Mammary epithelial cell (primary cell): ENCODE measurements around the gene OGA.

ENCODE experiments used
- EZH2 ChIP-seq: IDR thresholded peaks from 2 replicates; pipeline ENCODE4 v1.6.1; 2012; ENCODE audit warnings: low read length, inconsistent platforms, borderline replicate concordance
- TF ChIP-seq, protein P1 (sequence below), 2 donors: IDR thresholded peaks in 1 of 2; conservative IDR thresholded peaks in 1 of 2; 2 replicates each; pipeline ENCODE4 v1.5.1; 2011 to 2012; ENCODE audit warnings: inconsistent platforms in 2 of 2, low read length in 2 of 2, mild to moderate bottlenecking in 2 of 2, control low read depth in 1 of 2, low read depth in 1 of 2; ENCODE audit not compliant: insufficient read depth in 1 of 2; ENCODE audit errors: extremely low read depth in 1 of 2

DNA sequence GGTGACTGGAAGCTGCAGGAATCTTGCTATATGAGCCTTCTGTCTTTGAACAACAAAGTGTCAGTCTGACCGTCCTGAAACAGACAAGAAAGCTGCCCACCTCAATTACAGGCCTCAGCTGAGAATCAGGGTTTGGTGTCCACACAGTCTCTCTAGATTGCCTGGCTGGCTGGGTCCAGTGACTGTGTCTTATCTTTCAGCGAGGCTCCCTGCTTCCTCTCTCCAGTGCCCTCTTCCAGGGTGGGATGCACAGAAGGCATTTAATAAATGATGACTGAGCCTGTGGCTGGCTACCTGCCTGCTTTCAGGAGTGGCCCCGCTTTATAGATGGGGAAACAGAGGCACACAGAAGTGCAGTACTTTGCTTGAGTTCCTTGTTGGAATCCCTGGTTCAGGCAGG, 69.7 kb downstream of the OGA start:
- TF ChIP-seq, protein P1, sequence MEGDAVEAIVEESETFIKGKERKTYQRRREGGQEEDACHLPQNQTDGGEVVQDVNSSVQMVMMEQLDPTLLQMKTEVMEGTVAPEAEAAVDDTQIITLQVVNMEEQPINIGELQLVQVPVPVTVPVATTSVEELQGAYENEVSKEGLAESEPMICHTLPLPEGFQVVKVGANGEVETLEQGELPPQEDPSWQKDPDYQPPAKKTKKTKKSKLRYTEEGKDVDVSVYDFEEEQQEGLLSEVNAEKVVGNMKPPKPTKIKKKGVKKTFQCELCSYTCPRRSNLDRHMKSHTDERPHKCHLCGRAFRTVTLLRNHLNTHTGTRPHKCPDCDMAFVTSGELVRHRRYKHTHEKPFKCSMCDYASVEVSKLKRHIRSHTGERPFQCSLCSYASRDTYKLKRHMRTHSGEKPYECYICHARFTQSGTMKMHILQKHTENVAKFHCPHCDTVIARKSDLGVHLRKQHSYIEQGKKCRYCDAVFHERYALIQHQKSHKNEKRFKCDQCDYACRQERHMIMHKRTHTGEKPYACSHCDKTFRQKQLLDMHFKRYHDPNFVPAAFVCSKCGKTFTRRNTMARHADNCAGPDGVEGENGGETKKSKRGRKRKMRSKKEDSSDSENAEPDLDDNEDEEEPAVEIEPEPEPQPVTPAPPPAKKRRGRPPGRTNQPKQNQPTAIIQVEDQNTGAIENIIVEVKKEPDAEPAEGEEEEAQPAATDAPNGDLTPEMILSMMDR (conservative IDR thresholded peaks at IDR 0.05 in 1 of 2, IDR thresholded peaks at IDR 0.05 in 1 of 2; ENCODE audit: extremely low read depth in 1 of 2, insufficient read depth in 1 of 2, low read depth in 1 of 2, low read length in 2 of 2): no peak
- no peak for TF ChIP-seq EZH2
